ENCODE results near the gene ETFA.

ETFA gene

DNA sequence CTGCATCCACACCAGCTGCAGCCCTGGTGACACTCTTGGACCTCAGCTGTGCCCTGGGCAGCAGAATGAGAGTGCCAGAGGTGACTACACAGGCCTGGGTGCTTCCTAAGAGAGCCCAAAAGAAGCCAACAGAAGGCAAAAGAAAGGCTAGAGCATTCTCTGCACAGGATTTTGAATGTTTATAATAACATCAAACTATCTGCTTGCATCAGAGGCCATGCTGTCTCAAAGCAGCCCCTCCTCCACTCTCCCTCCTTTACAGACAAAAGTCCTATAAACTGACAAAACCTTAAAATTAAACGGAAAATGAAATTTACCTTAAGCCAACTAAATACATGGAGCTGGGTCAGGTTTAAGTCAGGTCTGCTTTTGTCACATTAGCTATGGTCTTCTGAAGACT, 95.6 kb downstream of the ETFA start:
- DNase-seq (ENCODE audit: low read depth) = no peak

GRCh38 chr15:76209942-76210341, 101.3 kb downstream of the ETFA start:
- no peak for DNase-seq (ENCODE audit: low read depth)

DNA sequence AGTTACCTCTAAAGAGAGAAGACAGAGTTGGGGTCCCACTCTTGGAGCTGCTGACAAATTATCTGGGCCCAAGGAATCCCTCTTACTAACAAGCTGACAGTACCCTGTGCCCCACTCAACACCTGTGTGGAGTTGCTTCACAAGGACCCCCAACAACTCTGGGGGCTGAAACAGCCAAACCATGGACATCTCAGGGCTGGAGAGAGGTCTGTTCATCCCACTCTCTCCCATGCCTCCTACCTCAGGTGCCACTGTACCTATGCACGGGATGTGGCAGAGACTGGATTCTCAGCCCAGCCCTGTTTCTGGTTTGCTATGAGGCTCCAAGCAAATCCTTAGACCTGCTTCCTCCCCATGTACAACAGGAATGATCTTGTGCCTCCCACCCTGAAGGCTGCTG, 101.7 kb downstream of the ETFA start:
- no peak for DNase-seq (ENCODE audit: low read depth)

DNA sequence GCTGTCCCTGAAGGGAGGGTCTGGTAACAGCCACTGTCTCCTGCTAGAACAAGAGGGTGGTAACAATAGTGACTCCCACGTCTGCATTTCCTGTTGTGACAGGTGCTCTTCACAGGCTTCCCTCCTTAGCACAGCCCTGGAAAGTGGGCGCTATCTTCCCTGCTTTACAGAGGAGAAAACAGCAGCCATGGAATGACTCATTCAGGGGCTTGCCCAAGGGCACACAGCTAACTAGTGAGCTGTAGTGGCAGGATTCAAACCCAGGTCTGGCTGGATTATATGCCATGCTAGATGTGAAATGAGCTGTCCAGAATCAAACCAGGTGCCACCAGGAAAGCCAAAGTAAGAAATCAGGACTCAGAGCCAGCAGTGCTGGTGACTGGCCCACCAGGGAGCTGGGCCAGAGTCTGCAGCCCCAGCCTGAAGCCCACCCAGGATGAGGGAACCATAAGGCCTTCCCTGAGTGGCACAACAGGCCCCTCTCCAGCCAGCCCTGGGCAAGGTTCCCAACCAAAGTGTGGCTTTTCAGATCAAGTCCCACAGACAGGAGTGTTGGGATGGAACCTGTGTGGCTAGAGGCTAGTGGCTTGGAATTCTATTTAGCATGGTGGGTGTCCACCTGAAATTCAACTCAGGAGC, 102.4 kb downstream of the ETFA start:
- DNase-seq (ENCODE audit: low read depth) = no peak

DNA sequence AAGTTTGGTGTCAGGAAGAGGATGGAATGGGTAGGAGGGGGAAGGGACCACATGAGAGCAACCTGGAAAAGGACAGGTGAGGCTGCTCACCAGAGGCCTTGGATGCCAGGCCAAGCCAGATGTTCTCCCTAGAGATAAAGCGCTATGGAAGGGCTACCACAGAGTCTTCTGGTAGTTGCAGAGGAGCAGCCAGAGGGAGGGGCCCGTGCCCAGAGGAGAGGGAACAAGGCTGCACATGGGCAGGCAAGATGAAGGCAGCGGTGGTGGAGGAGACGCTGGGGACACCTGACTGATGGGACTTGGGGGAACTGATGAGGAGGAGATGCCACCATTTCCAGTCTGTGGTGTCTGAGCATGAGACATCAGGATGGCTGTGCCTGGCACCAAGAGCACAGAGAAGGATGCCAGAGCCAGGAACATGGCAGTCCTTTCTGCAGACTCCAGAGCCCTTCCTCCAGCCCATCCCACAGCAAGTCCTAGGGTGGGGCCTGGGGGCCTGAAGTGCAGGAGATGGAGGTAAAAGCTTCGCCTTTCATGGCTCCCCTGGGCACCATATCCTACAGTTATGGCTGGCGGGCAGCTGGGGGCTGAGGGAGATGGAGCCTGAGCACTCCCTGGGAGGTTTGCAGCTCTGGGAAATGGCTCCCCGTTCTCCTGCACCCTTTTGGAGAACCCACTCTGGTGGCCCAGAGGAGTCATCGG, 103.0 kb downstream of the ETFA start:
- DNase-seq (ENCODE audit: low read depth) = no peak

GRCh38 chr15:76206325-76206976, 104.8 kb downstream of the ETFA start:
- DNase-seq (ENCODE audit: low read depth) = no peak

- no peak for DNase-seq (ENCODE audit: low read depth)
Observed at GRCh38 chr15:76204916-76205460, 106.3 kb downstream of the ETFA start.

DNA sequence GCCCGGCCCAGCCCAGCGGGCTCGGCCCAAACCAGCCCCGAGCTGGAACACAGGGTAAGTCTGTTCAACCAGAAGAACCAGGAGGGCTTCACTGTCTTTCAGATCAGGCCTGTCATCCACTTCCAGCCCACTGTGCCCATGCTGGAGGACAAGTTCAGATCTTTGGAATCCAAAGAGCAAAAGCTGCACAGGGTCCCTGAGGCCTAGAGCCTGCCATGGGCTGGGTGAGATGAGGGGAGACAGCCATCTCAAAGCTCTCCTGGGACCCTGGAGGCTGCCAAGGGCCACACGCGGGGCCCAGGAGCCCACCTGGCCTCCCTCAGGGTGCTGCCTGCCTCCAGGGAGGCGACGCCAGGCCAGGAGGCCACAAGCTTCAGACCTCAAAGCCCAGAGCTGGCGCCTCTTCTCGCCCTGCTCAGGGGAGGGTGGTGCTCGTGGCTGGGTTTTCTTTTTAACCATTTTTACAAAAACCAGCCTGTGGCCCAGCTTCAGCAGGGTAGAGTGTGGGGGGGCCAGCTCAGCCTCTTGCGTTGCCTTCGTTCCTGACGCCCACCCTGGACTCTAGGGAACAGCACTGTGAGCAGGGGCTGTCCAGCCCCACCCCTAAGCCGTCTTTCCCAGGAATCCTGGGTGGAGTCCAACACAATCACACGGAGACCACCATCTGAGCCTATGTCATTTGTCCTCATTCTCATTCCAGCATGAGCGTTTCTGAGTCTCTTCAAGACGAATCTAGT, 107.0 kb downstream of the ETFA start:
- DNase-seq (ENCODE audit: low read depth) = no peak

- DNase-seq (ENCODE audit: low read depth) = no peak
Observed at GRCh38 chr15:76203346-76204108, 107.7 kb downstream of the ETFA start.

- DNase-seq (ENCODE audit: low read depth) = no peak
Observed at GRCh38 chr15:76201536-76202255, 109.6 kb downstream of the ETFA start.

- no peak for DNase-seq (ENCODE audit: low read depth)
Observed at GRCh38 chr15:76200641-76201105, 110.6 kb downstream of the ETFA start.

- no peak for DNase-seq (ENCODE audit: low read depth)
Observed at GRCh38 chr15:76200083-76200465, 111.2 kb downstream of the ETFA start.

DNA sequence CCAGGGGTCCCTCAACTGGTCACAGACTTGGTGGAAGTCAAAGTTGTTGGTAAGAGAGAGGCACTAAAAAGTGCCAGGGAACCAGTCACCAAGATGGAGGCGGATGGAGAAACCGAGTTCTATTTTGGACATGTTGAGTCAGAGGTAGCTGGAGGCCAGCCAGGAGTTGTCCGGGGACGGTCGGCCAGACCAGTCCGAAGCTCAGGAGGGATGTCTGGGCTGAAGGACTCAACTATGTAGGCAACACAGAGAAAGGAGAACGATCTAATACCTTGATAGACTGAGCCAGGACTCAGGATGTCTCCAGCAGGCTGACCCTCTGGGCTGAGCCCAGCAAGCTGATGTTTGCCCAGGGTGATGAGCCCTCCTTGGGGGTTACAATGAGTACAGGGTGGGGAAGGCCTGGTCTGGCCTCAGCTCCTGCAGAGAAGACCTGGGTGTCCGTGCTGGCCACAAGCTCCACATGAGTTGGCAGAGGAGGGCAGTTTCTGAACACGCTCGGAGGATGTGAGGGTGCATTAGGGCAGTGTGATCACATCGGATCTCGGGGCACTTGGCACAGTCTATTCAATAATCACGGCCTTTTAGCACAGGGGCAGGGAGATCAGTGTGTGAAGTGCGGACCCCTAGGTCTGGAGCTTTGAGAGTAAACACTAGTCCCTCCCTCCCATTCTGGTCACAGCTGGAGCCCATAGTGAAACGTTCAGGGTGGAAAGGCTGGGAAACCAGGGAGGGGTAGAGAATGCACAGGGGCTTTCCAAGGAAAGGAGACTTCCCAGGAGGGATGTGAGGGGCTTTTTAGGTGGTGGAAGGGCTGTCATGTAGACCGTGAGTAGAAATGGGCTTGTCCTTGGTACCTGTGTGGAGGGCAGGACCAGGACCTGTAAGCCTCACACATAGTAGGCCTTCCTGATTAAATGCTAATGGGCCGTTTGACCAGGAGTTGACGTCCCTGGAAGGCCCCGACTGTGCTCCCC, 111.9 kb downstream of the ETFA start:
- no peak for DNase-seq (ENCODE audit: low read depth)

- no peak for DNase-seq (ENCODE audit: low read depth)
Observed at GRCh38 chr15:76198456-76199105, 112.7 kb downstream of the ETFA start.

DNA sequence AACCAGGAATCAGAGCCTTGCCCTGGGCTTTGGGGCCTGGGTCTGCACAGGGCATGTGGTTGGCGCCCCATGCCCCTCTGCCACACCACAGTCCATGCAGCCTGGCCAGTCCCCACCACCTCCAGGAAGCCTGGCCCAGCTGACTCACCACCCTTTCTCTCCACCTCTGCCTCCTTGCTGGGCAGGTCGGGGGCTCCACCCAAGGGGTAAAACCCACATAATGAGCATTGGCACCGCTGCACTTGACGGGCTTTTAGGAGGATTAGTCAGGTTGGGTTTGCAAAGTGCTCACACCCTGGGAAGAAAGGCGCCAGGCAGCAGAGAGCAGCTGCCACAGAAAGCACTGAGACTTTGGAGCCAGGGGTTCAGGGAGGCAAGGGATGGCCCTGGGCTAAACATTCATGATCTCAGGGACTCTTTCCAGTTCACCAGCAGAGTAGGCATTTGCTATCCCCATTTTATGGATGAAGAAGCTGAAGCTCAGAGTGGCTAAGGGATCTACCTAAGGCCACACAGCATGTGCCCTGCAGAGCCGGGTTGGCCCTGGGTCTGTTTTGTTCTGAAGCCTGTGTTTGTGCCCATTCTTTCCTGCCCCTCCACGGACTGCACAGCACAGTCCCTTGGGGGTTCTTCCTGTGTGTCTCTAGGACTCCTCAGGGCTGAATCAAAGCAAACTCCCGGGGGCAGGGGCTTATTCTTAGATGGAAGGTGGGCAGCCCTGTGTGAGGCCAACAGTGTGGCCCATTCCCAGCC, 113.4 kb downstream of the ETFA start:
- no peak for DNase-seq (ENCODE audit: low read depth)

- DNase-seq (ENCODE audit: low read depth) = no peak
Observed at GRCh38 chr15:76196269-76197231, 114.7 kb downstream of the ETFA start.

Data from activated T-cell treated with anti-CD3 and anti-CD28 coated beads for 24 hours (primary cell).